Measurements from ENCODE around the gene ABLIM2.

DNA sequence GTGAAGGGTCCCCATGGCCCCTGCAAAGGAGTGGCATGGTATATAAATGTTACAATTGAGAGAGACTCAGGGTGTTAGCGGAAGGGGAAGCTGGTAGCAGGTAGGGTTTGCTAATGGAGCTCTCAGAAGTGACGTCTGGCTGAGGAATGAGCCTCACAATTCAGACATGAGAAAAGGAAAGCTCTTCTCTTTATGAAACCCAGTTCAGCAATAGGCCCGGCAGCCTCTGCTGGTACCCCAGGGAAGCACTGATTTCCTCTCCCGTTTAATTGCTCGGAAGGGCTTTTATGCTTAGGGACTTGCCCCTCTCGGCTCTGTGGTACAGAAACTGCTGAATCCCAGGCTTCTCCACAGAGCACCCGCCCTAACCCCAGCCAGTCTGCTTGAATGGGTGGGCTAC is 199.5 kb downstream of the ABLIM2 start:
- TF ChIP-seq POLR2AphosphoS5 (IDR thresholded peaks at IDR 0.05; ENCODE audit: low read depth, low read length) (no peak), ZNF274 (IDR thresholded peaks at IDR 0.05; ENCODE audit: low read depth, low read length) (no peak), POLR2A (IDR thresholded peaks at IDR 0.05; ENCODE audit: borderline replicate concordance, extremely low read depth, insufficient read depth, insufficient read length) (no peak), EZH2 (IDR thresholded peaks at IDR 0.05) (no peak), CBX3 (IDR thresholded peaks at IDR 0.05; ENCODE audit: low read depth) (no peak), SIN3A (IDR thresholded peaks at IDR 0.05; ENCODE audit: low read depth) (no peak), FOSL1 (IDR thresholded peaks at IDR 0.05; ENCODE audit: low read depth) (no peak), CEBPB (IDR thresholded peaks at IDR 0.05; ENCODE audit: low read depth) (no peak), ELF1 (IDR thresholded peaks at IDR 0.05; ENCODE audit: borderline replicate concordance, low read depth) (no peak), ATF3 (IDR thresholded peaks at IDR 0.05) (no peak), EZH2phosphoT487 (IDR thresholded peaks at IDR 0.05; ENCODE audit: borderline replicate concordance) (no peak)
- TF ChIP-seq, protein P1, sequence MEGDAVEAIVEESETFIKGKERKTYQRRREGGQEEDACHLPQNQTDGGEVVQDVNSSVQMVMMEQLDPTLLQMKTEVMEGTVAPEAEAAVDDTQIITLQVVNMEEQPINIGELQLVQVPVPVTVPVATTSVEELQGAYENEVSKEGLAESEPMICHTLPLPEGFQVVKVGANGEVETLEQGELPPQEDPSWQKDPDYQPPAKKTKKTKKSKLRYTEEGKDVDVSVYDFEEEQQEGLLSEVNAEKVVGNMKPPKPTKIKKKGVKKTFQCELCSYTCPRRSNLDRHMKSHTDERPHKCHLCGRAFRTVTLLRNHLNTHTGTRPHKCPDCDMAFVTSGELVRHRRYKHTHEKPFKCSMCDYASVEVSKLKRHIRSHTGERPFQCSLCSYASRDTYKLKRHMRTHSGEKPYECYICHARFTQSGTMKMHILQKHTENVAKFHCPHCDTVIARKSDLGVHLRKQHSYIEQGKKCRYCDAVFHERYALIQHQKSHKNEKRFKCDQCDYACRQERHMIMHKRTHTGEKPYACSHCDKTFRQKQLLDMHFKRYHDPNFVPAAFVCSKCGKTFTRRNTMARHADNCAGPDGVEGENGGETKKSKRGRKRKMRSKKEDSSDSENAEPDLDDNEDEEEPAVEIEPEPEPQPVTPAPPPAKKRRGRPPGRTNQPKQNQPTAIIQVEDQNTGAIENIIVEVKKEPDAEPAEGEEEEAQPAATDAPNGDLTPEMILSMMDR (IDR thresholded peaks at IDR 0.05 in 2 of 3, conservative IDR thresholded peaks at IDR 0.05 in 1 of 3; ENCODE audit: borderline replicate concordance in 1 of 3, insufficient read depth in 1 of 3, low read depth in 2 of 3, low read length in 2 of 3) = no peak
- TF ChIP-seq, protein P2, sequence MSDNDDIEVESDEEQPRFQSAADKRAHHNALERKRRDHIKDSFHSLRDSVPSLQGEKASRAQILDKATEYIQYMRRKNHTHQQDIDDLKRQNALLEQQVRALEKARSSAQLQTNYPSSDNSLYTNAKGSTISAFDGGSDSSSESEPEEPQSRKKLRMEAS (IDR thresholded peaks at IDR 0.05) = no peak
